ENCODE data around the gene MYRF. TPM values are rescaled to one million over a fixed set of nuclear protein-coding genes. Genes with fewer than 3 reads are reported as not detected.
A peak's percentile ranks its signal among the peaks of the same experiment; 100 is the strongest.

Gene MYRF
- total RNA-seq, 2 donors from 2014 or later = 33.2 to 47.5 TPM

DNA sequence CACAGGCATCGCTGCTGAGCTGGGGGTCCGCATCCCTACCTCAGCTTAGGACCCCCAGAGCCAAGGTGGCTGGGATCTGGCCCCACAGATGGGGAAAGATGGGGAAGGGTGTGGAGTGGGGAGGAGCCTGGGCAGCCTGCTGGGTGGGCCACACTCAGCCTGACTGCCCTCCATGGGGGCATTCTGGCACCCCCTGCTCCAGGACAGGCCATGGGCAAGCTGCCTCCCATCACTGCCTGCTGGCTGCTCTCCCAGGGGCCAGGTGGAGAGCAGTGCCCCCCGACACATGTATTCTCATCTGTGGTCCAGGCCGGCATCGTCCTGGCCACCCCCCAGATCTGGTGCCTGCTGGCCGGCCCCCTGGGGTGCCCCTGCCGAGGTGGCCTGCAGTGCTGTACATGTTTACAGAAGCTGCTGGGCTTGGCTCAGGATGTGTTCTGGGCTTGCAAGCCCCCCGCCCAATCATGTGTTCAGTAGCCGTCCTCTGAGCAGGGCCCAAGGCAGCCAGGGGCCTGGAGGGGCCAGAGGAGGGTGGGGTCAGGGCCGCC is 7.8 kb upstream of the MYRF start:
- 87 to 94% methylated on average over 2 to 9 of the region's 10 CpGs for WGBS, 2 donors
- TF ChIP-seq CTCF (IDR thresholded peaks at IDR 0.05) (no peak), POLR2A (IDR thresholded peaks at IDR 0.05) (no peak)
- intact Hi-C loops (cut with DNase I) = loop anchor here (5.0 kb wide), 1 partner anchor 38 kb away; no protein-coding TSS in a partner anchor
- peaks cover 11% of the 10 kb centered on the region for H3K4me1 ChIP-seq
- H3K27ac ChIP-seq = no peak overlapping the region
- H3K9me3 ChIP-seq = no peaks in the 10 kb centered on the region
- no peak for DNase-seq
- H3K27me3 ChIP-seq = no peaks in the 10 kb centered on the region
- H3K4me3 ChIP-seq = no peak overlapping the region
- no peak for ATAC-seq
- peaks cover 0 to 7% of the 10 kb centered on the region in 2 donors for H3K36me3 ChIP-seq (replicated peaks in 1 of 2; ENCODE audit: insufficient read depth in 1 of 2, low read depth in 2 of 2)

DNA sequence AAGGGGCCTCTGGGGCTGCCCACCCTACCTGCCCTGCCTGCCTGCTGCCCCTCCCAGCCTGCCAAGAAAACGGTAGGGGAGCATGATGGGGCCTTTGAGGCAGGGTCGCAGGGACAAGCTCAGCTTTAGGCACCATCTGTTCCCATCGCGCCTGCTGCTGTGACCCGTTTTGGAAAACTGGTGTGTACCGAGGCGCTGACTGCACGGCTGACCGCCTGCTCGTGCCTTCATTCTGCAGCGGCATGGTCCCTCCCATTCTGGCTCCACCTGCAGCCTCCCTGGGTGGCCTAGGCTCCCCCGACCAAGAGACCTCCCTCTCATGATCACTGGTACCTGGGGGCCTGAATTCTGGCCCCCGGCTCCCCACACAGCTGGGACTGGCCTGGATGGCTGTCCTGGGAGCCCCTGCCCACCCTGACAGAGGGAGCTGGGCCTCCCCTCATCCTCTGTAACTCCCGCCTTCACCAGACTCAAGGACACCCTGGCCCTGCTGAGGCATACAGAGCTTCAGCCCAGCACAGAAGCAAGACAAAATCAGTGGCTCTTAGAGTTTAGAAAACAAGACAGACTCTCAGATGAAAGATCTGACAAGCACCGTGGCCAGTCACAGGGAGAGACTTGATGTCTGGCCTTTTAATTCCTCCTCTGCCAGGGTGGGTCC is 6.5 kb upstream of the MYRF start:
- Histone ChIP-seq H3K27me3 (no peaks in the 10 kb centered on the region), H3K36me3 (replicated peaks in 1 of 2; ENCODE audit: insufficient read depth in 1 of 2, low read depth in 2 of 2) (peaks cover 0 to 5% of the 10 kb centered on the region in 2 donors), H3K27ac (no peak overlapping the region), H3K4me3 (no peak overlapping the region), H3K4me1 (peaks cover 11% of the 10 kb centered on the region), H3K9me3 (no peaks in the 10 kb centered on the region)
- ATAC-seq = no peak
- DNase-seq = no peak
- WGBS, 2 donors = 57 to 76% methylated on average over 8 to 14 of the region's 15 CpGs
- TF ChIP-seq POLR2A (IDR thresholded peaks at IDR 0.05) (no peak), CTCF (IDR thresholded peaks at IDR 0.05) (no peak)
- intact Hi-C loops (cut with DNase I) = no loop called here

GRCh38 chr11:61746442-61747191 is 5.8 kb upstream of the MYRF start:
- Histone ChIP-seq H3K27ac (no peak overlapping the region), H3K9me3 (no peaks in the 10 kb centered on the region), H3K4me3 (no peak overlapping the region), H3K27me3 (no peaks in the 10 kb centered on the region), H3K4me1 (peaks cover 17% of the 10 kb centered on the region), H3K36me3 (replicated peaks in 1 of 2; ENCODE audit: insufficient read depth in 1 of 2, low read depth in 2 of 2) (peaks cover 0 to 2% of the 10 kb centered on the region in 2 donors)
- TF ChIP-seq CTCF (IDR thresholded peaks at IDR 0.05) = no peak
- TF ChIP-seq POLR2A (IDR thresholded peaks at IDR 0.05) = no peak
- intact Hi-C loops (cut with DNase I) = no loop called here
- WGBS, 2 donors = 72 to 75% methylated on average over 16 to 19 of the region's 19 CpGs
- no peak for ATAC-seq
- no peak for DNase-seq

DNA sequence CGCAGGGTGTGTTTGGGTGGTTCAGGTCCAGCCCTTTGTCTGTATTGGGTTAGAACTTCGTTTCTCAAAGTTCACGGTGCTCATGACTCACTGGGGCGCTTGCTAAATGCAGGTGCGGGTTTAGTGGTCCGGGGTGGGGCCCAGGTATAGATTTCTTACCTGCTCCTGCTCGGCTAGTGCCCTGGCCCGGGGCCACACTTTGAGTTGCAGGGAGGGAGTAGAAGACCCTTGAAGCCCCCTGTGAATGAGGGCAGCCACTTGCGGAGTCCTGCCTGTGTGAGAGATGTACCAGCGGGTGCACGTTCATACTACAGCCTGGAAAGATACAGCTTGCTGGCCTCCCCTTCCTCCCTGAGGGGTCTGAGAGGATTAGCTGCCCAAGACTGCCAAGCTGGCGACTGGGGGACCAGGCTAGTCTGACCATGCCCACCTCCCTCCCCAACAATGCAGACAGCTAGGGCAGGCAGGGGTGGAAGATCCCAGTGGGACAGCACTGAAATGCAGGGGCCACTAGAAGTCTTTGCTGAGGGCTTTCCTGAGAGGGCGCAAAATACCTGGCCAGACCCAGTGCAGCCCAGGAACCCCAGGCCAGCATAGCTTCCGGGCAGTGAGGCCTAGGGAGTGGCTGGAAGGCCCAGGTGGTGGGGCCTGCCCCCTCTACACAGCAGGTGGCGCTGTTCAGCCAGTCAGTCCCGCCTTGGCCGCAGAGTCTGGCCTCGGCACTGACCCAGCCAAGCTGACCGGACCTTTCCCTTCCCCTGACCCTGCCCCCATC is 5.1 kb upstream of the MYRF start:
- Histone ChIP-seq H3K27me3 (no peaks in the 10 kb centered on the region), H3K4me1 (peaks cover 23% of the 10 kb centered on the region), H3K4me3 (no peak overlapping the region), H3K27ac (peak overlapping the region in 3 of 4 donors; percentile 30 to 57 (median 34)), H3K9me3 (no peaks in the 10 kb centered on the region), H3K36me3 (replicated peaks in 1 of 2; ENCODE audit: insufficient read depth in 1 of 2, low read depth in 2 of 2) (no peaks in the 10 kb centered on the region)
- TF ChIP-seq CTCF (IDR thresholded peaks at IDR 0.05) (peak; percentile 95 to 98 (median 97)), POLR2A (IDR thresholded peaks at IDR 0.05) (no peak)
- 43 to 61% methylated on average over 12 to 19 of the region's 19 CpGs for WGBS, 2 donors
- ATAC-seq (peak; percentile 82), DNase-seq (peak; percentile 83 to 90 (median 86))
- intact Hi-C loops (cut with DNase I) = no loop called here
